GM21529 (cell line): ENCODE data around the gene NRXN3.

Experiments used
- ATAC-seq: cut with Tn5 transposase; IDR thresholded peaks from one replicate; pipeline ENCODE4 v1.9.1; 2021; ENCODE audit not compliant: unreplicated experiment

NRXN3 gene

GRCh38 chr14:79265366-79265946 lies 1095.3 kb downstream of the NRXN3 start:
- ATAC-seq: no peak

- no peak for ATAC-seq
Observed at GRCh38 chr14:79270361-79270760, 1100.2 kb downstream of the NRXN3 start.

GRCh38 chr14:79271122-79271521 lies 1100.9 kb downstream of the NRXN3 start:
- no peak for ATAC-seq

GRCh38 chr14:79274641-79275291 lies 1104.6 kb downstream of the NRXN3 start:
- no peak for ATAC-seq

GRCh38 chr14:79275292-79275655 lies 1105.1 kb downstream of the NRXN3 start:
- no peak for ATAC-seq

- ATAC-seq: no peak
Observed at GRCh38 chr14:79278286-79278797, 1108.2 kb downstream of the NRXN3 start.

GRCh38 chr14:79278798-79279644 lies 1108.8 kb downstream of the NRXN3 start:
- no peak for ATAC-seq

- no peak for ATAC-seq
Observed at GRCh38 chr14:79279645-79280597, 1109.7 kb downstream of the NRXN3 start.

- ATAC-seq: no peak
Observed at GRCh38 chr14:79281244-79282152, 1111.3 kb downstream of the NRXN3 start.

- ATAC-seq: no peak
Observed at GRCh38 chr14:79284621-79285020, 1114.4 kb downstream of the NRXN3 start.

- ATAC-seq: no peak
Observed at GRCh38 chr14:79285263-79285662, 1115.1 kb downstream of the NRXN3 start.

GRCh38 chr14:79287976-79288375 lies 1117.8 kb downstream of the NRXN3 start:
- ATAC-seq: no peak

- ATAC-seq: no peak
Observed at GRCh38 chr14:79293482-79294177, 1123.5 kb downstream of the NRXN3 start.

- ATAC-seq: no peak
Observed at GRCh38 chr14:79294499-79294898, 1124.3 kb downstream of the NRXN3 start.

GRCh38 chr14:79295385-79295784 lies 1125.2 kb downstream of the NRXN3 start:
- no peak for ATAC-seq

GRCh38 chr14:79298373-79298772 lies 1128.2 kb downstream of the NRXN3 start:
- ATAC-seq: no peak

- no peak for ATAC-seq
Observed at GRCh38 chr14:79299162-79299561, 1129.0 kb downstream of the NRXN3 start.

- ATAC-seq: no peak
Observed at GRCh38 chr14:79304279-79304678, 1134.1 kb downstream of the NRXN3 start.

- ATAC-seq: no peak
Observed at GRCh38 chr14:79306546-79306945, 1136.4 kb downstream of the NRXN3 start.
